Epidermal melanocyte (primary cell): Measurements from ENCODE around the gene FAXC.
A peak's percentile ranks its signal among the peaks of the same experiment; 100 is the strongest.
"Not testable (repeated sequence)": the region's sequence is repeated elsewhere in the genome, so short reads cannot be mapped to it uniquely, and the experiment has no call there.

Experiments
- DNase-seq: peaks from one replicate; pipeline ENCODE4 v3.0.0; 2011; ENCODE audit warnings: low spot score; ENCODE audit not compliant: insufficient read length

The FAXC gene

GRCh38 chr6:99341862-99342455, 7.5 kb downstream of the FAXC start:
- no peak for DNase-seq

GRCh38 chr6:99338188-99338587, 11.3 kb downstream of the FAXC start:
- DNase-seq: no peak

- DNase-seq: not testable (repeated sequence)
Measured at GRCh38 chr6:99335298-99335697, 14.2 kb downstream of the FAXC start.

- peak; percentile 37 for DNase-seq
Measured at GRCh38 chr6:99334526-99335127, 14.8 kb downstream of the FAXC start.

- no peak for DNase-seq
Measured at GRCh38 chr6:99333068-99333467, 16.4 kb downstream of the FAXC start.

- no peak for DNase-seq
Measured at GRCh38 chr6:99331531-99331930, 17.9 kb downstream of the FAXC start.

- peak; percentile 61 for DNase-seq
Measured at GRCh38 chr6:99330159-99330558, 19.3 kb downstream of the FAXC start.

GRCh38 chr6:99324996-99325395, 24.5 kb downstream of the FAXC start:
- no peak for DNase-seq

GRCh38 chr6:99318566-99318965, 30.9 kb downstream of the FAXC start:
- no peak for DNase-seq

- no peak for DNase-seq
Measured at GRCh38 chr6:99312354-99312753, 37.1 kb downstream of the FAXC start.

- DNase-seq: no peak
Measured at GRCh38 chr6:99310553-99310952, 38.9 kb downstream of the FAXC start.

GRCh38 chr6:99309557-99309956, 39.9 kb downstream of the FAXC start:
- DNase-seq: no peak

GRCh38 chr6:99308788-99309187, 40.7 kb downstream of the FAXC start:
- DNase-seq: no peak

GRCh38 chr6:99307295-99307907, 42.1 kb downstream of the FAXC start:
- no peak for DNase-seq

GRCh38 chr6:99306341-99306740, 43.1 kb downstream of the FAXC start:
- DNase-seq: no peak

GRCh38 chr6:99305021-99305554, 44.4 kb downstream of the FAXC start:
- no peak for DNase-seq

GRCh38 chr6:99297415-99297814, 52.1 kb downstream of the FAXC start:
- no peak for DNase-seq

GRCh38 chr6:99297006-99297405, 52.5 kb downstream of the FAXC start:
- no peak for DNase-seq

GRCh38 chr6:99296261-99296660, 53.2 kb downstream of the FAXC start:
- no peak for DNase-seq

GRCh38 chr6:99295276-99295675, 54.2 kb downstream of the FAXC start:
- DNase-seq: no peak

- no peak for DNase-seq
Measured at GRCh38 chr6:99294786-99295185, 54.7 kb downstream of the FAXC start.

GRCh38 chr6:99289701-99290100, 59.8 kb downstream of the FAXC start:
- DNase-seq: no peak

GRCh38 chr6:99288668-99289067, 60.8 kb downstream of the FAXC start:
- no peak for DNase-seq
